PC-9 (cell line): ENCODE data around the gene ZMAT5.

Experiments
- EZH2 ChIP-seq: fragments of 200-600 bp; sonication (generic); IDR thresholded peaks from 2 replicates; pipeline ENCODE4 v1.8.0; 2017; ENCODE audit warnings: antibody characterized with exemption, low read depth
- TF ChIP-seq, protein P1 (sequence below): fragments of 200-600 bp; sonication (generic); conservative IDR thresholded peaks from 2 replicates; pipeline ENCODE4 v1.6.1; 2017; ENCODE audit warnings: mixed run types, antibody characterized with exemption, mild to moderate bottlenecking, moderate library complexity

GRCh38 chr22:29735416-29735815, 31.4 kb downstream of the ZMAT5 start:
- TF ChIP-seq, protein P1, sequence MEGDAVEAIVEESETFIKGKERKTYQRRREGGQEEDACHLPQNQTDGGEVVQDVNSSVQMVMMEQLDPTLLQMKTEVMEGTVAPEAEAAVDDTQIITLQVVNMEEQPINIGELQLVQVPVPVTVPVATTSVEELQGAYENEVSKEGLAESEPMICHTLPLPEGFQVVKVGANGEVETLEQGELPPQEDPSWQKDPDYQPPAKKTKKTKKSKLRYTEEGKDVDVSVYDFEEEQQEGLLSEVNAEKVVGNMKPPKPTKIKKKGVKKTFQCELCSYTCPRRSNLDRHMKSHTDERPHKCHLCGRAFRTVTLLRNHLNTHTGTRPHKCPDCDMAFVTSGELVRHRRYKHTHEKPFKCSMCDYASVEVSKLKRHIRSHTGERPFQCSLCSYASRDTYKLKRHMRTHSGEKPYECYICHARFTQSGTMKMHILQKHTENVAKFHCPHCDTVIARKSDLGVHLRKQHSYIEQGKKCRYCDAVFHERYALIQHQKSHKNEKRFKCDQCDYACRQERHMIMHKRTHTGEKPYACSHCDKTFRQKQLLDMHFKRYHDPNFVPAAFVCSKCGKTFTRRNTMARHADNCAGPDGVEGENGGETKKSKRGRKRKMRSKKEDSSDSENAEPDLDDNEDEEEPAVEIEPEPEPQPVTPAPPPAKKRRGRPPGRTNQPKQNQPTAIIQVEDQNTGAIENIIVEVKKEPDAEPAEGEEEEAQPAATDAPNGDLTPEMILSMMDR, result no peak
- TF ChIP-seq EZH2, result no peak
